ENCODE results near the gene AMER3. TPM values are rescaled to one million over a fixed set of nuclear protein-coding genes. Genes with fewer than 3 reads are reported as not detected.
A peak's percentile ranks its signal among the peaks of the same experiment; 100 is the strongest.

AMER3 gene
- total and polyA plus RNA-seq, 10 donors, result not detected

DNA sequence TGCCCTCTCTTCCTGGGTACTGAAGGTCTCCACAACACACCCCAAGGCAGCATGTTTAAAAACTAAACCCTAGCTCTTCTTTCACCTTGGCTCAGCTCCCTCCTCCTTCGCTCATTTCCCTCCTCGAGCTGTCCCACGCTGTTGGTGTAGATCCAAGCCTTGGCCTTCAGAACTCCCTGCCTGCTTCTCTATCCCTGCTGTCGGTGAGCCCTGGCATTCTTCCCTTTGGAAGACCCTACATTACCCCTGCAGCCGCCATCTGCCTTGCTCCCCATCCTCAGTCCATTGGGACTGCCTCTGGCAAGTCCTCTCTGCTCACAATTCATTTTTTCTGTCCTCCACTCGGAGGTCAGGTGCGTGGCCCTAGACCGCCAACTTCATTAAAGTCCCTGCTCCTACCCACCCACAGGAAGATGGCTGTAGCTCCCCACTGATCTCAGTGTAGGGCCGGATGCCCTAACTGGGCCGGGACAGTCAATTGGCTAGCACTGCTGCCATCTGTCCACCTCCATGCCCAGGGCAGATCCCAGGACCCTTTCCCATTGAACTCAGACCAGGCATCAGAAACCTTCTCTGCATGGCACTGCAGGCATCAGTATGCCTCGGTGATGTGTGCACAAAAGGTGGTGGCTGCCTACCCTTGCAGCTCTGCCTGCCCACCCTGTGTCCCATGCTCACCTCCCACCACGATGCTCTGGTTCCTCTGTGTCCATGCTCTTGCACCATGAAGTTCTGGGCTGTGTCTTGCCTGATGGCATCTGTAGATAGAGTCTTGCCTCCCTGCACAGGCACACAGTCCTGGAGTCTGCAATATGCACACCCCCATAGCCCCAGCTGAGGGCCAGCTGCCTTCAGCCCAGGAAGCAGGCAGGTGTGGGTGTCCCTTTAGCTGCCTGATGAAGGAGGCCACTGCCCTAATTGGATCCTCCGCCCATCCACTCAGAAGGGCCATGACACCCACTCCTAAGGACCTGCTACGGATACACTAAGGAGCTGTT lies 5.7 kb downstream of the AMER3 start:
- no peaks in the 10 kb centered on the region for H3K36me3 ChIP-seq
- no peak overlapping the region for H3K4me3 ChIP-seq
- peak; percentile 60 for DNase-seq
- TF ChIP-seq POLR2A (IDR thresholded peaks at IDR 0.05) (no peak), POLR2AphosphoS5 (IDR thresholded peaks at IDR 0.05) (no peak)
- TF ChIP-seq, protein P1, sequence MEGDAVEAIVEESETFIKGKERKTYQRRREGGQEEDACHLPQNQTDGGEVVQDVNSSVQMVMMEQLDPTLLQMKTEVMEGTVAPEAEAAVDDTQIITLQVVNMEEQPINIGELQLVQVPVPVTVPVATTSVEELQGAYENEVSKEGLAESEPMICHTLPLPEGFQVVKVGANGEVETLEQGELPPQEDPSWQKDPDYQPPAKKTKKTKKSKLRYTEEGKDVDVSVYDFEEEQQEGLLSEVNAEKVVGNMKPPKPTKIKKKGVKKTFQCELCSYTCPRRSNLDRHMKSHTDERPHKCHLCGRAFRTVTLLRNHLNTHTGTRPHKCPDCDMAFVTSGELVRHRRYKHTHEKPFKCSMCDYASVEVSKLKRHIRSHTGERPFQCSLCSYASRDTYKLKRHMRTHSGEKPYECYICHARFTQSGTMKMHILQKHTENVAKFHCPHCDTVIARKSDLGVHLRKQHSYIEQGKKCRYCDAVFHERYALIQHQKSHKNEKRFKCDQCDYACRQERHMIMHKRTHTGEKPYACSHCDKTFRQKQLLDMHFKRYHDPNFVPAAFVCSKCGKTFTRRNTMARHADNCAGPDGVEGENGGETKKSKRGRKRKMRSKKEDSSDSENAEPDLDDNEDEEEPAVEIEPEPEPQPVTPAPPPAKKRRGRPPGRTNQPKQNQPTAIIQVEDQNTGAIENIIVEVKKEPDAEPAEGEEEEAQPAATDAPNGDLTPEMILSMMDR (IDR thresholded peaks at IDR 0.05 in 8 of 11, conservative IDR thresholded peaks at IDR 0.05 in 3 of 11), result no peak
- intact Hi-C loops (cut with DNase I; ENCODE audit: low total_unique reads), result no loop called here
- WGBS, 5 donors, result 76 to 83% (median 80%) methylated on average over 14 of the region's 14 CpGs
- no peak overlapping the region for H3K27ac ChIP-seq
- peaks cover 0 to 6% (median 2%) of the 10 kb centered on the region in 6 donors for H3K4me1 ChIP-seq
- peaks cover 0 to 80% (median 20%) of the 10 kb centered on the region in 7 donors for H3K27me3 ChIP-seq (replicated peaks in 1 of 7)
- H3K9me3 ChIP-seq, result no peaks in the 10 kb centered on the region

DNA sequence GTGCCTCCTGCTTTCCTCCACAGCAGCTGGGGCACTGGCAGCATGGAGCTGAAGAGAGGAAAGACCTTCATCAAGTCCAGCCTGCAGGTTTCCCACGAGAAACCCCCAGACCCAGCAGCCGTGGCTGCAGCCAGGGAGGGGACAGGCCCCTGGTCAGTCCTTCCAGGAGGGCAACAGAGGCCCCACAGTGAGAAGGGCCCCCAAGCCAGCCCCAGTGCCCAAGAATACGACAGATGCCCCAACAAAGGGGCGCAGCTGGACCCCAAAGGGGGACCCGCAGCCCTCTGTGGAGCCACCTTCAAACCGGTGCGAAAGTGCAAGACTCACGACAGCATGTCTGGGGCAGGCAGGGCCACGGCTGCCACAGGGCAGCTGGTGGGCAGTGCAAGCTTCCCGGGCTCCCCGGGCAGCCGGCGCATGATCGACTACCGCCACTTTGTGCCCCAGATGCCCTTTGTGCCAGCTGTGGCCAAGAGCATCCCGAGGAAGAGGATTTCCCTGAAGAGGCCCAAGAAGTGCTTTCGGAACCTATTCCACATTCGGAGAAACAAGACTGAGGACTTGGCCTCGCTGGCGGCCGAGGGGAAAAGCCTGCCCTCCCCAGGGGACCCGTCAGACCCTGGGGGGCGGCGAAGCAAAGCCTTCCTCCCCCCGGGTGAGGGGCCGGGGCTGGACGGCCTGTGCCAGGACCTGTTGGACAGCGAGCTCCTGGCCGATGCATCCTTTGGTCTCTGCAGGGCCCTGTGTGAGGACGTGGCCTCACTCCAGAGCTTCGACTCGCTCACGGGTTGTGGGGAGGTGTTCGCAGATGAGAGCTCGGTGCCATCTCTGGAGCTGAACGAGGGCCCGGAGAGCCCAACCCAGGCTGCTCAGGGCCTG lies 6.9 kb downstream of the AMER3 start:
- intact Hi-C loops (cut with DNase I; ENCODE audit: low total_unique reads), result no loop called here
- Histone ChIP-seq H3K9me3 (no peaks in the 10 kb centered on the region), H3K36me3 (no peaks in the 10 kb centered on the region), H3K27ac (no peak overlapping the region), H3K4me1 (no peaks in the 10 kb centered on the region), H3K27me3 (replicated peaks in 1 of 7) (peaks cover 0 to 76% (median 8%) of the 10 kb centered on the region in 7 donors), H3K4me3 (no peak overlapping the region)
- DNase-seq, result peak; percentile 70
- 79 to 87% (median 82%) methylated on average over 20 to 37 of the region's 37 CpGs for WGBS, 5 donors
- TF ChIP-seq, protein P1 (IDR thresholded peaks at IDR 0.05 in 8 of 11, conservative IDR thresholded peaks at IDR 0.05 in 3 of 11), result no peak
- TF ChIP-seq POLR2A (IDR thresholded peaks at IDR 0.05), result no peak
- TF ChIP-seq POLR2AphosphoS5 (IDR thresholded peaks at IDR 0.05), result no peak

DNA sequence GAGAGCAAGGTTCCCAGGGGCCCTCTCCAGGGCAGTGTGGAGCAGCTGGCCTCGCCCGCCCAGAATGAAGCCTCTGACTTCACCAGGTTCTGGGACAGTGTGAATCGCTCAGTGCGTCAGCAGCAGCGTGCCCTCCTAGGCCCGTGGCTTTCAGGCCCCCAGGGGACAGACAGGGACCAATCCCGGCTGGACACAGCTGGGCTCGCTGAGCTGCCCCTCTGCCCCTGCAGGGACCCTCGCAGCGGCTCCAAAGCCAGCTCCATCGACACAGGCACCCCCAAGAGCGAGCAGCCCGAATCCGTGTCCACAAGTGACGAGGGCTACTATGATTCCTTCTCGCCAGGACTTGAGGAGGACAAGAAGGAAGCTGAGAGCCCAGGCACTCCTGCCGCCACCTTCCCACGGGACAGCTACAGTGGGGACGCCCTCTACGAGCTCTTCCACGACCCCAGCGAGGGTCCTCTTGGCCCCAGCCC lies 7.6 kb downstream of the AMER3 start:
- 70 to 88% (median 86%) methylated on average over 10 to 22 of the region's 22 CpGs for WGBS, 5 donors
- Histone ChIP-seq H3K27ac (no peak overlapping the region), H3K4me3 (no peak overlapping the region), H3K36me3 (no peaks in the 10 kb centered on the region), H3K4me1 (no peaks in the 10 kb centered on the region), H3K9me3 (no peaks in the 10 kb centered on the region), H3K27me3 (replicated peaks in 1 of 7) (peaks cover 0 to 71% (median 2%) of the 10 kb centered on the region in 7 donors)
- DNase-seq, result peak; percentile 65
- intact Hi-C loops (cut with DNase I; ENCODE audit: low total_unique reads), result no loop called here
- TF ChIP-seq POLR2A (IDR thresholded peaks at IDR 0.05), result no peak
- TF ChIP-seq, protein P1 (IDR thresholded peaks at IDR 0.05 in 8 of 11, conservative IDR thresholded peaks at IDR 0.05 in 3 of 11), result no peak
- no peak for TF ChIP-seq POLR2AphosphoS5 (IDR thresholded peaks at IDR 0.05)
